Ovary (tissue), 9 donors: ENCODE data around the gene PCDH15. TPM values are rescaled to one million over a fixed set of nuclear protein-coding genes. Genes with fewer than 3 reads are reported as not detected.
A peak's percentile ranks its signal among the peaks of the same experiment; 100 is the strongest.
"Not testable (repeated sequence)": the region's sequence is repeated elsewhere in the genome, so short reads cannot be mapped to it uniquely, and the experiment has no call there.

ENCODE experiments used
- DNase-seq, 5 donors: peaks; one replicate each; pipeline ENCODE4 v3.0.0-alpha.2; 2019 to 2020
- H3K27ac ChIP-seq, 2 donors: fragments of 200-600 bp; one replicate each; pipeline versions ENCODE4 v1.5.1 to v1.8.0; 2019 to 2022
- H3K27me3 ChIP-seq: fragments of 200-600 bp; one replicate; pipeline ENCODE4 v1.8.0; 2022
- H3K36me3 ChIP-seq: fragments of 200-600 bp; sonication (generic); one replicate; pipeline ENCODE4 v1.5.1; 2019
- H3K4me1 ChIP-seq: one replicate; pipeline ENCODE4 v1.8.1; 2013; ENCODE audit warnings: mild to moderate bottlenecking, moderate library complexity; ENCODE audit not compliant: insufficient read depth
- H3K4me3 ChIP-seq: fragments of 200-600 bp; sonication (generic); one replicate; pipeline ENCODE4 v1.5.1; 2017
- H3K9me3 ChIP-seq, 2 donors: fragments of 200-600 bp in 1 of 2; sonication (generic) in 1 of 2; one replicate each; pipeline versions ENCODE4 v1.5.1 to v1.8.1; 2013 to 2019; ENCODE audit warnings: mild to moderate bottlenecking in 1 of 2, moderate library complexity in 1 of 2
- EP300 ChIP-seq: sonication (generic); formaldehyde crosslinking; IDR thresholded peaks from one replicate; pipeline ENCODE4 v1.6.1; 2017; ENCODE audit warnings: antibody characterized with exemption
- POLR2A ChIP-seq: fragments of 450-650 bp; IDR thresholded peaks from one replicate; pipeline ENCODE4 v1.6.1; 2017; ENCODE audit warnings: antibody characterized with exemption, mild to moderate bottlenecking, moderate library complexity
- WGBS, 3 donors: extraction: QIAGEN DNeasy Blood & Tissue Kit in 1 of 3; methylation state at CpG; one replicate each; pipeline versions ENCODE4 v1.1.5 to v1.1.7; 2013 to 2017; 5-methylcytosine and 5-hydroxymethylcytosine counted together
- intact Hi-C, 4 donors: fragments of 100-400 bp; cut with DNase I; formaldehyde crosslinking; loops; one replicate each; pipeline versions ENCODE4 v1.11.0 to v1.15.1; 2022 to 2023
- polyA plus RNA-seq, 2 donors: library from polyadenylated mRNA; stranded (reverse); fragments of 200-250 nt in 1 of 2; fragments of 350-450 nt in 1 of 2; fragmentation: Illumina TruSeq in 1 of 2; extraction: RNeasy Lipid Tissue Mini Kit (QIAGEN cat#74804) in 1 of 2; gene quantifications; one replicate each; pipeline ENCODE4 v1.2.3, GENCODE V29; 2013 to 2014
- total RNA-seq, 7 donors: library from RNA; depleted of rRNA in 2 of 7; stranded (reverse); fragments of >200 nt in 2 of 7; fragmentation: NEBNext Ultra II Directional in 3 of 7; extraction: Animal tissue kit (Norgen Biotek cat#: 25700) in 3 of 7; gene quantifications; one replicate each; pipeline versions ENCODE4 v1.1.0 to v1.2.4, GENCODE V29; 2016 to 2023
- TF ChIP-seq, protein P1 (sequence below), 3 donors: fragments of 450-650 bp in 2 of 3; fragments of 200-600 bp in 1 of 3; IDR thresholded peaks; one replicate each; pipeline versions ENCODE4 v1.5.1 to v1.8.0; 2016 to 2022; ENCODE audit warnings: antibody characterized with exemption in 3 of 3, mild to moderate bottlenecking in 1 of 3
- donor health status: DM: no; HTN: no; CAD: no; lungs with moderate emphysema.
- donor health status: DM: no; HTN: no; CAD: no.
- donor health status: Bipolar disorder and iron deficiency.
- donor health status: DM: yes; HTN: yes; CAD: no.
- donor health status: DM: no; HTN: no; CAD: no.
- donor health status: DM: yes; HTN: yes; CAD: no.

PCDH15 gene
- total and polyA plus RNA-seq, 9 donors, result 0.02 to 0.34 TPM; not detected in 7

DNA sequence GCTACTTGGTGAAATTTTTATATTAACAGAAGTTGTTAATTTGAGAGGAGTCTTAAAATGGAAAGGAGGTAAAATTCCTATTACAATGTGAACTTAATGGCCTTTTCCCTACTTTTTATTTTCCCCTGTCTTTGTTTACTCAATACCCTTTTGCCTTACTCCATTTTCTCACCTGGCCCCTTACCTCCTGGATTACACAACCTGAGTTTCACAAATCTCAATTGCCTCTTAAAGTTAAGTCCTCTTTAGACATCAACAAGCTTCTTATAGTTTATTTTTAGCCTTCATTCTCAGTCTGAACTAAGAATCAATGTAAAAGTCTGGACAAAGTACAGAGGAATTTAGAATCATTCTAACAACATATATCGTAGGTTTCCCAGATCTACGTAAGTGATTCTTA is 247.0 kb downstream of the PCDH15 start:
- H3K27ac ChIP-seq, result no peak overlapping the region
- TF ChIP-seq, protein P1, sequence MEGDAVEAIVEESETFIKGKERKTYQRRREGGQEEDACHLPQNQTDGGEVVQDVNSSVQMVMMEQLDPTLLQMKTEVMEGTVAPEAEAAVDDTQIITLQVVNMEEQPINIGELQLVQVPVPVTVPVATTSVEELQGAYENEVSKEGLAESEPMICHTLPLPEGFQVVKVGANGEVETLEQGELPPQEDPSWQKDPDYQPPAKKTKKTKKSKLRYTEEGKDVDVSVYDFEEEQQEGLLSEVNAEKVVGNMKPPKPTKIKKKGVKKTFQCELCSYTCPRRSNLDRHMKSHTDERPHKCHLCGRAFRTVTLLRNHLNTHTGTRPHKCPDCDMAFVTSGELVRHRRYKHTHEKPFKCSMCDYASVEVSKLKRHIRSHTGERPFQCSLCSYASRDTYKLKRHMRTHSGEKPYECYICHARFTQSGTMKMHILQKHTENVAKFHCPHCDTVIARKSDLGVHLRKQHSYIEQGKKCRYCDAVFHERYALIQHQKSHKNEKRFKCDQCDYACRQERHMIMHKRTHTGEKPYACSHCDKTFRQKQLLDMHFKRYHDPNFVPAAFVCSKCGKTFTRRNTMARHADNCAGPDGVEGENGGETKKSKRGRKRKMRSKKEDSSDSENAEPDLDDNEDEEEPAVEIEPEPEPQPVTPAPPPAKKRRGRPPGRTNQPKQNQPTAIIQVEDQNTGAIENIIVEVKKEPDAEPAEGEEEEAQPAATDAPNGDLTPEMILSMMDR (IDR thresholded peaks at IDR 0.05), result no peak
- TF ChIP-seq POLR2A (no peak), EP300 (no peak)
- 92 to 94% (median 94%) methylated on average over 2 of the region's 2 CpGs for WGBS, 3 donors

DNA sequence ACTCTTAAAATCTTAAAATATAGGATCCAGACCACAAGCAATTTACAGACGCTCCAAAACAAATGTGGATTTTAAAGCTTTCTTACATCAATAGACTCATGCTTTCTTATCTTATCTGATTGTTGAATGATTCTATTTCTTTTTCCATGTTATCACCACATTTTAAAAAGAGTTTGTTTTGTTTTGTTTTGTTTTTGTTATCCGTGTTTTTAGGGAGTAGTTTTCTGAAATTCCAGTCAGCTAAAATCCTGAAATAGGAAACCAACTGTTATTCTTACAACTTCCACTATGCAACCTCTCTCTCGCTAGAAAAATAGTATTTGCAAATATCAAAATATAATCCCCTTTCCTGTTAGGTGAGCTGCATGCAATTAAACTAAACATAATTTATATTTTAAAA is 251.0 kb downstream of the PCDH15 start:
- no peak for DNase-seq
- Histone ChIP-seq H3K27me3 (no peaks in the 10 kb centered on the region), H3K4me1 (no peaks in the 10 kb centered on the region), H3K36me3 (no peaks in the 10 kb centered on the region), H3K27ac (no peak overlapping the region), H3K9me3 (no peaks in the 10 kb centered on the region), H3K4me3 (no peak overlapping the region)
- 4 to 15% (median 7%) methylated on average over 3 of the region's 3 CpGs for WGBS, 3 donors
- TF ChIP-seq POLR2A (no peak), EP300 (no peak)
- intact Hi-C loops, result no loop called here

More for the DNA sequence above, 247.0 kb downstream of the PCDH15 start:
- Histone ChIP-seq H3K36me3 (no peaks in the 10 kb centered on the region), H3K9me3 (no peaks in the 10 kb centered on the region), H3K27me3 (no peaks in the 10 kb centered on the region), H3K4me1 (no peaks in the 10 kb centered on the region), H3K4me3 (no peak overlapping the region)
- intact Hi-C loops, result no loop called here
- no peak for DNase-seq

DNA sequence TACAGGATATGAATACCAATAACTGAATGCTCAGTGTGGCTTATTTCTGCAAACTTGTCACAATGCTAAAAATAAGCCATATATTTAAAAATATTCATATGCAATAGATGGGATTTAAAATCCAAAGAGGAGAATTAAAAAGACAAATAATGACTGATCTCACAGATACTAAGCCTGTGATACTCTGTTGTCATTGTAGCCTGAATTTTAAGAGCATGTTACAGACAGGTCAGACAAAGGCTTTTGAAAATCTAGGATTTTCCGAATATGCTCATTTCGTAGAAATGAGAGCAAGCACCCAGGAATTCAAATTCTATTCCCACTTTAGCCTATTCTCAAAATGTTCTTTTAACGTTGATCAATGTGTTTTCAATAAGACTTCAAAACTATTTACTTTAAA is 269.7 kb downstream of the PCDH15 start:
- no peaks in the 10 kb centered on the region for H3K36me3 ChIP-seq
- H3K4me3 ChIP-seq, result no peak overlapping the region
- DNase-seq, result no peak
- H3K27ac ChIP-seq, result no peak overlapping the region
- H3K4me1 ChIP-seq, result no peaks in the 10 kb centered on the region
- H3K9me3 ChIP-seq, result no peaks in the 10 kb centered on the region
- intact Hi-C loops, result no loop called here
- TF ChIP-seq, protein P1 (IDR thresholded peaks at IDR 0.05), result no peak
- TF ChIP-seq POLR2A (no peak), EP300 (no peak)
- WGBS, 3 donors, result 87 to 89% (median 89%) methylated on average over 3 of the region's 3 CpGs
- no peaks in the 10 kb centered on the region for H3K27me3 ChIP-seq

DNA sequence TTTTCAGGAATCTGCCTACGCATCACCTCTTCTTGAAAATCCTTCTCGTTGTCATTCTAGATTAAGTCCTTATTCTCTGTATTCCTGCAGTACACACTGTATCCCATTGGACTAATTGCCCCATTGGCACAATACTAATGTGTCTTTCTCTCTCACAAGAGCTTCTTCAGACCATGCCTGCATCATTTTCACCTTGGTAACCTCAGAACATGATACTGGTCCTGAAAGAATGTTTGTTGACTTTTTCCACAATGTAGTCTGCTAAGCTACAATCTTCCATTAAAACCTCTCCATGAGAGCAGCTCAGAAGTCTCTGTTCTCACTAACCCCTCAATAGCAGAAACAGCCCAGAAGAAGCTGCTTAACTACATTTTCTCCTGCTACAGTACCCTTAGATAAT is 270.7 kb downstream of the PCDH15 start:
- Histone ChIP-seq H3K9me3 (no peaks in the 10 kb centered on the region), H3K27me3 (no peaks in the 10 kb centered on the region), H3K27ac (no peak overlapping the region), H3K4me3 (no peak overlapping the region), H3K4me1 (no peaks in the 10 kb centered on the region), H3K36me3 (no peaks in the 10 kb centered on the region)
- TF ChIP-seq POLR2A (no peak), EP300 (no peak)
- TF ChIP-seq, protein P1 (IDR thresholded peaks at IDR 0.05), result no peak
- intact Hi-C loops, result no loop called here
- DNase-seq, result no peak
- WGBS, 3 donors, result 85 to 87% (median 87%) methylated on average over 2 of the region's 2 CpGs

DNA sequence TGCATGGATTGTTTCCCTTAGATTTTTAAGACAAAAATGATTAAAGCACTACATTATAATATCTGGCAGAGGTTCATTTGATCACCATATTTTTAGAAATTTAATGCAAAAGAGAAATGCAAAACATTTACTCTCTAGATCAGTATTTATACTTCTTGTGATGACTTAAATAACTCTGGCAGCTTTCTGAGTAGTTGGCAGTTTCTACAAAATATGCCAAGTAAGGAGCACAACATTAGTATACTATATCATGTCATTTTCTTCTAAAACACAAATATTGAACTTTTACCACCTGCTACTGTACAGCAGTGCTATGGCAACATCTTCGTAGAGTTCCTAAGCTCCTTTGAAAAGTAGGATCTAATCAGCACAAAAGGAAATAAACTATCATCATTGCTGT is 275.2 kb downstream of the PCDH15 start:
- H3K9me3 ChIP-seq, result no peaks in the 10 kb centered on the region
- no peaks in the 10 kb centered on the region for H3K36me3 ChIP-seq
- H3K27ac ChIP-seq, result no peak overlapping the region
- no peaks in the 10 kb centered on the region for H3K27me3 ChIP-seq
- WGBS, 3 donors, result 6 to 27% (median 7%) methylated on average over 1 of the region's 1 CpG
- intact Hi-C loops, result no loop called here
- TF ChIP-seq, protein P1 (IDR thresholded peaks at IDR 0.05), result no peak
- TF ChIP-seq EP300 (no peak), POLR2A (no peak)
- no peaks in the 10 kb centered on the region for H3K4me1 ChIP-seq
- DNase-seq, result no peak
- no peak overlapping the region for H3K4me3 ChIP-seq

DNA sequence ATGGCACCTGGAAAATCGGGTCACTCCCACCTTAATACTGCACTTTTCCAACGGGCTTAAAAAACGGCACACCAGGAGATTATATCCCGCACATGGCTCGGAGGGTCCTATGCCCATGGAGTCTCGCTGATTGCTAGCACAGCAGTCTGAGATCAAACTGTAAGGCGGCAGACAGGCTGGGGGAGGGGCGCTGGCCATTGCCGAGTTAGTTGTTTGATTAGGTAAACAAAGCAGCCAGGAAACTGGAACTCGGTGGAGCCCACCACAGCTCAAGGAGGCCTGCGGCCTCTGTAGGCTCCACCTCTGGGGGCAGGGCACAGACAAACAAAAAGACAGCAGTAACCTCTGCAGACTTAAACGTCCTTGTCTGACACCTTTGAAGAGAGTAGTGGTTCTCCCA is 285.8 kb downstream of the PCDH15 start:
- H3K4me1 ChIP-seq, H3K9me3 ChIP-seq, H3K27me3 ChIP-seq, H3K36me3 ChIP-seq, H3K4me3 ChIP-seq, intact Hi-C loops, H3K27ac ChIP-seq: not testable (repeated sequence)
- peak in 1 of 5 donors; percentile 2 for DNase-seq
- WGBS, 3 donors, result 91 to 95% (median 92%) methylated on average over 12 of the region's 12 CpGs
